ENCODE measurements around the gene RPS15.
A peak's percentile ranks its signal among the peaks of the same experiment; 100 is the strongest.

DNA sequence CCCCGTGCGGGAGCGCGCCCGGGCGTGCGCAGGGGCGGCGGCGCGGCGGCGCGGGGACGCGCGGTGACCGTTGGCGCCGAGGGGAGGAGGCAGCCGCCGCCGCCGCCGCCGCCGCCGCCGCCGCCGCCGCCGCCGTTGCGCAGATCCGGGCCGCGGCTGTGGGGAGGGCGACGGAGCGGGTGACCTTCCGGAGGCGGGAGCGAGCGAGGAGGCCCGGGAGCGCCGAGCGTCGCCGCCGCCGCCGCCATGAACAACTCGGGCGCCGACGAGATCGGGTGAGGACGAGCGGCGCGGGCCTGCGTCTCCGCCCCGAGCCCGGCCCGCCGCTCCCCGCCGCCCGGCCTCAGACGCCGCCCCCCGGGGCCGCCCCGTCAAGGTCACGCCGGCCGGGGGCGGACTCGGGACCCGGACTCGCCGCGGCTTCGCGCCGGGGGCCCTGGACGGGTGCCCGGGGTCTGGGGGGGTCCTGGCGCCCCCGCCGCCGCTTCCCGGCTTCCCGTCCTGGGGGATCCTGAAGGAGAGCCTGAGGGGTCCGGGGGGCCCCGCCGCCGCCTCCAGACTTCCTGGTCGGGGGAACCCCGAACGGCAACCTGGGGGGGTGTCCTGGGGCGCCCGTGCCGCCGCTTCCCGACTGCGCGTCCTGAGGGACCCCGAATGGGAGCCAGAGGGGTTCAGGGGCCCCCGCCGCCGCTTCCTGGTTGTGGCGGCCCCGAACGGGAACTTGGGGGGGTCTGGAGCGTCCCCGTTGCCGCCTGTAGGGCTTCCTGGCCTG, 30.5 kb upstream of the RPS15 start, which contains the start of gene DAZAP1:
- TF ChIP-seq CEBPG (CRISPR knock-in tag; IDR thresholded peaks at IDR 0.05) (no peak), CEBPG (tag; conservative IDR thresholded peaks at IDR 0.05 in 1 of 2, IDR thresholded peaks at IDR 0.05 in 1 of 2) (no peak), RBM14 (IDR thresholded peaks at IDR 0.05; ENCODE audit: borderline replicate concordance, insufficient read depth, low read depth, low read length) (0 out of 2 replicates have a peak, but pooled peaks have one; percentile 69), BRCA1 (IDR thresholded peaks at IDR 0.05) (no peak), BRCA1 (CRISPR knock-in tag; IDR thresholded peaks at IDR 0.05) (no peak)

Data from K562 (cell line).